ENCODE data around the gene RPN2.

DNA sequence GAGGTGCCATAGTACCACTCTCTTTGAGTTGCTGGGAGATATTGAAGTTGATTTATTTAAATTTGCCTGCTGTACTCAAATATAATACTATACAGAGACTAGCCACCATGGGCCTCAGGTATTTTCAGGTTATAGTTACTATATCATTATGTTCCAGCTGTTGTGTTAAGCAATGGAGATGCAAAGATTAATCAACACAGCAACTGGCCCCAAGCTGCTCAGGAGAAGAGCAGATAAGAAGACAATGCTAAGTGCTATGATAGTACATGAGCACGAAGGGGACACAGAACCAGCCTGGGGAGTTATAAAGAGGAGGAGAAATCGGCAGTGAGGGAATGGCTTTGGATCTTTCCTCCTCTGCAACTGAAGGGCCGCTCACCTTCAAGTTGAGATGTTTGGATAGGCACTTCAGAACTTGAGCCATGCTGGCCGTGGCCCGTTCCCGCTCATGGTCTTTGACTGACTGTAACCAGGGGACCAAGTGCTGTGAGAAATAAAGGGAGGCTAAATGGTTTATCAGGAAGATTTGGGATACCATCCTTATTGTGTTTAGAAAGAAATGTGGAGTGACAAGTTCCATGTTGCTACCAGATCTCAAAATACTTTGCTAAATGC lies 24.3 kb upstream of the RPN2 start:
- TF ChIP-seq EZH2 (IDR thresholded peaks at IDR 0.05; ENCODE audit: low read length, unreplicated experiment) (no peak), EZH2phosphoT487 (IDR thresholded peaks at IDR 0.05; ENCODE audit: borderline replicate concordance, low read length) (no peak)
- TF ChIP-seq, protein P1, sequence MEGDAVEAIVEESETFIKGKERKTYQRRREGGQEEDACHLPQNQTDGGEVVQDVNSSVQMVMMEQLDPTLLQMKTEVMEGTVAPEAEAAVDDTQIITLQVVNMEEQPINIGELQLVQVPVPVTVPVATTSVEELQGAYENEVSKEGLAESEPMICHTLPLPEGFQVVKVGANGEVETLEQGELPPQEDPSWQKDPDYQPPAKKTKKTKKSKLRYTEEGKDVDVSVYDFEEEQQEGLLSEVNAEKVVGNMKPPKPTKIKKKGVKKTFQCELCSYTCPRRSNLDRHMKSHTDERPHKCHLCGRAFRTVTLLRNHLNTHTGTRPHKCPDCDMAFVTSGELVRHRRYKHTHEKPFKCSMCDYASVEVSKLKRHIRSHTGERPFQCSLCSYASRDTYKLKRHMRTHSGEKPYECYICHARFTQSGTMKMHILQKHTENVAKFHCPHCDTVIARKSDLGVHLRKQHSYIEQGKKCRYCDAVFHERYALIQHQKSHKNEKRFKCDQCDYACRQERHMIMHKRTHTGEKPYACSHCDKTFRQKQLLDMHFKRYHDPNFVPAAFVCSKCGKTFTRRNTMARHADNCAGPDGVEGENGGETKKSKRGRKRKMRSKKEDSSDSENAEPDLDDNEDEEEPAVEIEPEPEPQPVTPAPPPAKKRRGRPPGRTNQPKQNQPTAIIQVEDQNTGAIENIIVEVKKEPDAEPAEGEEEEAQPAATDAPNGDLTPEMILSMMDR (conservative IDR thresholded peaks at IDR 0.05; ENCODE audit: low read depth, low read length) = no peak

Measured in PC-3 (cell line).